MG63 (cell line): Measurements from ENCODE around the gene ANKRD45. TPM values are rescaled to one million over a fixed set of nuclear protein-coding genes. Genes with fewer than 3 reads are reported as not detected.
"Not testable (repeated sequence)": the region's sequence is repeated elsewhere in the genome, so short reads cannot be mapped to it uniquely, and the experiment has no call there.

Source experiments
- DNase-seq: peaks from one replicate; pipeline ENCODE4 v3.0.0-alpha.2; 2020
- H3K27me3 ChIP-seq: fragments of 250-450 bp; sonication (Bioruptor Pico); 2 replicates; pipeline ENCODE4 v1.5.1; 2020; ENCODE audit warnings: mild to moderate bottlenecking, moderate library complexity
- H3K36me3 ChIP-seq: fragments of 250-450 bp; sonication (Bioruptor Pico); 2 replicates; pipeline ENCODE4 v1.5.1; 2020; ENCODE audit warnings: mild to moderate bottlenecking, moderate library complexity
- H3K4me3 ChIP-seq: fragments of 250-450 bp; sonication (Bioruptor Pico); 2 replicates; pipeline ENCODE4 v1.5.1; 2020; ENCODE audit warnings: mild to moderate bottlenecking, moderate library complexity
- H3K9me3 ChIP-seq: fragments of 250-450 bp; sonication (Bioruptor Pico); 2 replicates; pipeline ENCODE4 v1.5.1; 2020; ENCODE audit warnings: mild to moderate bottlenecking, moderate library complexity
- total RNA-seq: library from RNA; depleted of rRNA; stranded (reverse); fragments of >200 nt; shearing (Covaris generic); gene quantifications from 2 replicates; pipeline ENCODE4 v1.2.3, GENCODE V29; 2014; ENCODE audit warnings: low replicate concordance; rRNA removed

ANKRD45 gene
- not detected in 2 replicates for total RNA-seq

DNA sequence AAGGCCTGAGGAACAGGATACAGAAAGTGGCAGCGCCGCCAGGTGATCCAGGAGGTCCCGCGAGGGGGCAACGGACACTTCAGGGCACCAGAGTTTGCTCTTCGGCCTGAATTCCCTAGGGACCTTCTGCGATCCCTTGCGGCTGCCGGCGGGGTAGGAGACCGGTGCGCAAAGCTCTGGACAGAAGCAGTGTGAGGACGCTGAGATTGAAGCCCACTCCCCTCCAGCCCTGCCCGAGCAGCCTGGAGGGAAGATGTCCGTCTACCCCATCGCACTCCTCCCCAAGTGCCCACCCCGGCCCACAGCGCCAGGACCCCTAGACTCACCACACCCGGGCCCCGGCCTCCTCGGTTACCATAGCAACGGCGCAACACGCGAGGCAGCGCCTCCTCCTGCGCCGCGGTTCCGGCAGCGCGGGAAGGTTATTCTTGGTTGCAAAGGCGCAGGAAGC, at the start of gene ANKRD45:
TSS of gene ANKRD45 (minus strand) at position 361 of the 451 bp plus-strand sequence. CDS start 10,433 bp downstream, outside the sequence.
- H3K4me3 ChIP-seq, result peak within 1 kb of the TSS; percentile 20; the same call in 1 of the 2 replicates
- no peaks in the 10 kb centered on the region for H3K9me3 ChIP-seq
- H3K27me3 ChIP-seq, result peaks cover 3% of the 10 kb centered on the region; the same call in 1 of the 2 replicates
- H3K36me3 ChIP-seq, result no peaks in the 10 kb centered on the region
- DNase-seq, result peak; percentile 36

GRCh38 chr1:173717238-173717637, 47.6 kb upstream of the ANKRD45 start:
- Histone ChIP-seq H3K4me3 (no peak overlapping the region), H3K27me3 (no peaks in the 10 kb centered on the region), H3K9me3 (no peaks in the 10 kb centered on the region), H3K36me3 (peaks cover 7% of the 10 kb centered on the region)
- DNase-seq, result no peak

GRCh38 chr1:173715538-173715844, 45.8 kb upstream of the ANKRD45 start:
- DNase-seq, result no peak
- Histone ChIP-seq H3K9me3 (no peaks in the 10 kb centered on the region), H3K4me3 (peak overlapping the region; percentile 88), H3K36me3 (peaks cover 4% of the 10 kb centered on the region), H3K27me3 (no peaks in the 10 kb centered on the region)

DNA sequence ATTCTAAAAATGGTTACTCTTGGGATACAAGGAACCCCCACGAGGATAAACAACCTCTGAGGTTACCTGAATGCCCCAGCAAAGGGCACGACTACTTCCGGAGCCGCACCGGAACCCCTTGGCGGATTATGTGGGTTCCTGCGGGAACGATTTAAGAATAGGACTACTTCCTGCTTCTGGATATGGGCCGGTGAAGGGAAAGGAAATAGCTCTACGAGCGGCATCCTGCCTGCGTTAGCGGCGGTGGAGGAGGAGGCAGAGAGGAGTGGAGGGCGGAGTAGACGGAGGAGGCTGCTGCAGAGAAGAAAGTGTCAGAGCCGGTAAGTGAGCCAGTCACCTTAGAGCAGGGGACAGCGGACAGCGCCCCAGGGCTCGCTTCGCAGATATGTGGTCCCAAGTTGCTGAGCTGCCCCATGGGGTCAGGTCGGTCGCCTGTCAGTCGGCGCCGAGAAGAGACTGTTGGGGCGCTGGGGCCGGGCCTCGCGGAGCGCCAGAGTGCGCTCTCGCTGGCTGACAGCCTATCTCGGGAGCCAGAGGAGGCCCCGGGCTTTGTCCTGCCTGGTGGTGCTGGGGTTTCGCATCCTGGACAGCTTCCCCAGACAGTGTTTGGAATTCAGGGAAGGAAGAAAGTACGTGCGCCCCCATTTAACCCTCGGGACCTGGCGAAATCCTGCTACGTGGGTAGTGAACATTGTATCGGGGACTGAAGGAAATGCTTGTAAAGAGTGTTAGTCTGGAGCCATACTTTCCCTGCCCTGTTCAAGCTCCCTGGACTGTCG, 45.3 kb upstream of the ANKRD45 start, which contains the start of gene KLHL20:
TSS of gene KLHL20 (plus strand) at position 223 of the 779 bp plus-strand sequence. CDS start 1,063 bp downstream, outside the sequence.
- no peaks in the 10 kb centered on the region for H3K9me3 ChIP-seq
- peaks cover 4% of the 10 kb centered on the region for H3K36me3 ChIP-seq
- no peaks in the 10 kb centered on the region for H3K27me3 ChIP-seq
- DNase-seq, result peak; percentile 86
- H3K4me3 ChIP-seq, result peak within 1 kb of the TSS; percentile 88

GRCh38 chr1:173714441-173714758, 44.7 kb upstream of the ANKRD45 start:
- Histone ChIP-seq H3K27me3 (no peaks in the 10 kb centered on the region), H3K36me3 (peaks cover 4% of the 10 kb centered on the region), H3K4me3 (peak overlapping the region; percentile 88), H3K9me3 (no peaks in the 10 kb centered on the region)
- DNase-seq, result no peak

DNA sequence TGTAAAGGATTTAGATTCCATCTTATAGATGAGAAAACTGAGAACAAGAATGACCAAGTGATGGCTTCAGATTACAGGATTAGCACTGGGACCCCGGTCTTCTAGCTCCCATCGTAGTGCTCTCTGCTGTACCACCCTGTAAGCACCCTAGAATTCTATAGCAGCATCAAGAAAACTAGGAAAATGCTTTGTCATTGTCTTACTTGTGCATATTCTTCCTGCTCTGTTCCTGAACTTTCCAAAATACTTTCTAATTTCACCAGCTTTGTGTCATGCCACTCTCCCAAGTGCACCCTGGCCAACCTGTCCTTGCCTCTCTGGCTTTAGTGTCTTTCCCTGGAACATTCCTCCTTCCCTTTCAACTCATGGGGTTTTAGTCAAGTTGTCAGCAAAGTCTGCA, 39.1 kb upstream of the ANKRD45 start:
- DNase-seq, result no peak
- H3K4me3 ChIP-seq, result no peak overlapping the region

GRCh38 chr1:173705117-173705516, 35.5 kb upstream of the ANKRD45 start:
- no peak overlapping the region for H3K4me3 ChIP-seq

More for the DNA sequence above, 39.1 kb upstream of the ANKRD45 start:
- Histone ChIP-seq H3K27me3 (no peaks in the 10 kb centered on the region; the same call in 1 of the 2 replicates), H3K9me3 (no peaks in the 10 kb centered on the region), H3K36me3 (no peaks in the 10 kb centered on the region)

DNA sequence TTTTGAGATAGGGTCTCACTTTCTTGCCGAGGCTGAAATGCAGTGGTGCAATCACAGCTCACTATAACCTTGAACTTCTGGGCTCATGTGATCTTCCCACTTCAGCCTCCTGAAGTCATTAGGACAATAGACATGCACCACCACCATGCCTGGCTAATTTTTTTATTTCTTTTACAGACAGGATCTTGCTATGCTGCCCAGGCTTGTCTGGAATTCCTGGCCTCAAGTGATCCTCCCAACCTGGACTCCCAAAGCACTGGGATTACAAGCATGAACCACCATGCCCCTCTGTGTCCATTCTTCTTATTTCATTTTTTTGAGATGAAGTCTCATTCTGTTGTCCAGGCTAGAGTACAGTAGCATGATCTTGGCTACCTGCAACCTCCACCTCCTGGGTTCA, 33.1 kb upstream of the ANKRD45 start:
- no peaks in the 10 kb centered on the region for H3K27me3 ChIP-seq
- no peak for DNase-seq
- no peak overlapping the region for H3K4me3 ChIP-seq
- H3K9me3 ChIP-seq, result no peaks in the 10 kb centered on the region
- no peaks in the 10 kb centered on the region for H3K36me3 ChIP-seq

More at GRCh38 chr1:173705117-173705516, 35.5 kb upstream of the ANKRD45 start:
- Histone ChIP-seq H3K27me3 (no peaks in the 10 kb centered on the region; the same call in 1 of the 2 replicates), H3K36me3 (no peaks in the 10 kb centered on the region), H3K9me3 (no peaks in the 10 kb centered on the region)
- DNase-seq, result no peak

DNA sequence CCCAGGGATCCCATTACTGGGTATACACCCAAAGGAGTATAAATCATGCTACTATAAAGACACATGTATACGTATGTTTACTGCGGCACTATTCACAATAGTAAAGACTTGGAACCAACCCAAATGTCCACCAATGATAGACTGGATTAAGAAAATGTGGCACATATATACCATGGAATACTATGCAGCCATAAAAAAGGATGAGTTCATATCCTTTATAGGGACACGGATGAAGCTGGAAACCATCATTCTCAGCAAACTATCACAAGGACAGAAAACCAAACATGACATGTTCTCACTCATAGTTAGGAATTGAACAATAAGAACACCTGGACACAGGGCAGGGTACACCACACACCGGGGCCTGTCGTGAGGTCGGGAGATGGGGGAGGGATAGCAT, 31.6 kb upstream of the ANKRD45 start:
- DNase-seq, H3K36me3 ChIP-seq, H3K9me3 ChIP-seq, H3K27me3 ChIP-seq, H3K4me3 ChIP-seq: not testable (repeated sequence)

DNA sequence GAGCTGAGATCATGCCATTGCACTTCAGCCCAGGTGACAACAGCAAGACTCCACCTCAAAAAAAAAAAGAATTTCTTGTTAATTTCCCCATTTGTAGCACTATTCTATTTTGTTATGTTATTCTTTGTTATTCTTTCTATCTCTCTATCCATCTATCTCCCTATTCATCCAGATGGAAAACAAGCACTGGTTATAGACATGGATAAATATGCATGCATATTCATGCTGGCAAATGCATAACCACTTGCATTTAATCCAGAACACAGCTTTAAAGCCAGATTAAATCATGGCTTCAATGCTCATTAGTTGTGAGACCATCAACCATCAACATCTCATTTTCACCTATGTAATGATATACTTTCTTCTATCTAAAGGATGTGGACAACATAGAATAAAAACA, 23.6 kb upstream of the ANKRD45 start:
- DNase-seq, result no peak
- H3K9me3 ChIP-seq, result peaks cover 3% of the 10 kb centered on the region
- H3K4me3 ChIP-seq, result no peak overlapping the region
- no peaks in the 10 kb centered on the region for H3K36me3 ChIP-seq
- peaks cover 5% of the 10 kb centered on the region for H3K27me3 ChIP-seq

DNA sequence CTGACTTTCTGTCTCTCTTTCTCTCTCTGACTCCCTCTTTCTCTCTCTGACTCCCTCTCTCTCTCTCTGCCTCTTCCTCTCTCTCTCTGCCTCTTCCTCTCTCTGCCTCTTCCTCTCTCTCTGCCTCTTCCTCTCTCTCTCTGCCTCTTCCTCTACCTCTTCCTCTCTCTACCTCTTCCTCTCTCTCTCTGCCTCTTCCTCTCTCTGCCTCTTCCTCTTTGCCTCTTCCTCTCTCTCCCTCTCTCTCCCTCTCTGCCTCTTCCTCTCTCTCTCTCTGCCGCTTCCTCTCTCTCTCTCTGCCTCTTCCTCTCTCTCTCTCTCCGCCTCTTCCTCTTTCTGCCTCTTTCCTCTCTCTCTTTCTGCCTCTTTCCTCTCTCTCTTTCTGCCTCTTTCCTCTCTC, 18.6 kb upstream of the ANKRD45 start:
- no peak overlapping the region for H3K4me3 ChIP-seq
- no peak for DNase-seq
- no peaks in the 10 kb centered on the region for H3K36me3 ChIP-seq
- no peaks in the 10 kb centered on the region; the same call in 1 of the 2 replicates for H3K27me3 ChIP-seq
- no peaks in the 10 kb centered on the region for H3K9me3 ChIP-seq

DNA sequence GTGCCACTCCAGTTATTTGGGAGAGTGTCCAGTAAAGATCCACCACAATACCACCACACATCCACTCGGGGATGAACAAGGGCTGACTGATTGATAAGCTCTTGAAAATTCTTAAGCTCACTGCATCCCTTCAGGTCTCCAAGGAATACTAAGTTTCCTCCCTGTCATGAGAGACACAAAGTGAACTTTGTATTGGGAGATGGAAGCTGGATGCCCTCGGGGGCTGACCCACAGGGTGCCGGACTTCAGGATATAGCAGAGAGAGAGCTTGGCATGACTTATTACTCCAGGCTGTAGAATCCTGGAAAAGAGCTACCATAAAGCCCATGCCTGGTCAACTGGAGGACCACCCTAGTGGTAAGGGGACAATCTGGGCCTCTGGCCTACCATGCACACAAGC, 15.5 kb upstream of the ANKRD45 start:
- not testable (repeated sequence) for H3K27me3 ChIP-seq, H3K4me3 ChIP-seq, H3K9me3 ChIP-seq, H3K36me3 ChIP-seq, DNase-seq

DNA sequence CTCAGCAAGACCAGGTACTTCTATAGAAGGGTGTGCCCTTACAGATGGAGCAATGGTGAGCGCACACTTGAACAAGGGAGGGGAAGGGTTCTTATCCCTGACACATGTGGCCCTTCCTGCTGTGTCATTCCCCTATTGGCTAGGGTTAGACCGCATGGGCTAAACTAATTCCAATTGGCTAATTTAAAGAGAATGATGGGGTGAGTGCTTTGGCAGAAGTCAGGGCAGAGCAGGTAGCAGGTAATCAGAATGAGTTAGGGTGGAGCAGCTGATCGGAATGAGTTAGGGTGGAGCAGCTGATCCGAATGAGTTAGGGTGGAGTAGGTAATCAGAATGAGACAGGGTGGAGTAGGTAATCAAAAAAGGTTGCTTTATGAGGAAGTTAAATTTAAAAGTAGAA, 14.2 kb upstream of the ANKRD45 start:
- H3K36me3 ChIP-seq, DNase-seq, H3K27me3 ChIP-seq, H3K9me3 ChIP-seq, H3K4me3 ChIP-seq: not testable (repeated sequence)

GRCh38 chr1:173682184-173682583, 12.5 kb upstream of the ANKRD45 start:
- H3K4me3 ChIP-seq, result no peak overlapping the region
- no peaks in the 10 kb centered on the region for H3K27me3 ChIP-seq
- no peaks in the 10 kb centered on the region for H3K9me3 ChIP-seq
- DNase-seq, result no peak
- no peaks in the 10 kb centered on the region for H3K36me3 ChIP-seq

- H3K27me3 ChIP-seq, H3K9me3 ChIP-seq, DNase-seq: not testable (repeated sequence)
Measured at GRCh38 chr1:173680152-173680551, 10.5 kb upstream of the ANKRD45 start.

GRCh38 chr1:173674496-173674895, 4.8 kb upstream of the ANKRD45 start:
- H3K27me3 ChIP-seq, DNase-seq, H3K9me3 ChIP-seq, H3K4me3 ChIP-seq, H3K36me3 ChIP-seq: not testable (repeated sequence)

More at GRCh38 chr1:173680152-173680551, 10.5 kb upstream of the ANKRD45 start:
- not testable (repeated sequence) for H3K36me3 ChIP-seq, H3K4me3 ChIP-seq

- H3K4me3 ChIP-seq, result no peak overlapping the region
- peak; percentile 58 for DNase-seq
- no peaks in the 10 kb centered on the region for H3K36me3 ChIP-seq
- H3K9me3 ChIP-seq, result no peaks in the 10 kb centered on the region
- peaks cover 3% of the 10 kb centered on the region; the same call in 1 of the 2 replicates for H3K27me3 ChIP-seq
Measured at GRCh38 chr1:173666646-173667045, 3.0 kb downstream of the ANKRD45 start.

DNA sequence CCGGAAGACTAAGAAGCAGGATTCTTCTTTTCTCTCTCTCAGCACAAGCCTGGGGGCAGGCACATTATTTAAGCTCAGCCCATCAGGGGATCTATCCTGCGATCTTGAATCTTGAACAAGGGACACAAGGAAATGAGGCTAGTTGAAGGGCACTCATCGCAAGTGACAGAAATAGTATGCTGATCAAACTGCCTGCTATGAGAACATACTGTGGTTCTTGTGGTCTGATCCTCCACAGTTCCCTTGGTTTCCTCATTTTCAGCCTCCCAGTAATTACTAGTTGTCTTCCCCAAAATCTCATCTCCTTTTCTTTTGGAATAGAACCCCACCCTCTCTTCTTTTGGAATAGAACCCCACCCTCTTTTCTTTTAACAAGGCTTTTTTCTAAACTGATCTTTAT, 6.5 kb downstream of the ANKRD45 start:
- no peak for DNase-seq
- H3K27me3 ChIP-seq, result no peaks in the 10 kb centered on the region
- H3K9me3 ChIP-seq, result no peaks in the 10 kb centered on the region
- H3K4me3 ChIP-seq, result no peak overlapping the region
- no peaks in the 10 kb centered on the region for H3K36me3 ChIP-seq
